Activated CD4-positive, alpha-beta T cell treated with anti-CD3 and anti-CD28 coated beads for 24 hours (primary cell): ENCODE data around the gene CCPG1.

Experiments used
- DNase-seq, 2 donors: peaks; one replicate each; pipeline ENCODE4 v3.0.0-alpha.2; 2020; ENCODE audit warnings: low read depth in 2 of 2

Gene CCPG1

DNA sequence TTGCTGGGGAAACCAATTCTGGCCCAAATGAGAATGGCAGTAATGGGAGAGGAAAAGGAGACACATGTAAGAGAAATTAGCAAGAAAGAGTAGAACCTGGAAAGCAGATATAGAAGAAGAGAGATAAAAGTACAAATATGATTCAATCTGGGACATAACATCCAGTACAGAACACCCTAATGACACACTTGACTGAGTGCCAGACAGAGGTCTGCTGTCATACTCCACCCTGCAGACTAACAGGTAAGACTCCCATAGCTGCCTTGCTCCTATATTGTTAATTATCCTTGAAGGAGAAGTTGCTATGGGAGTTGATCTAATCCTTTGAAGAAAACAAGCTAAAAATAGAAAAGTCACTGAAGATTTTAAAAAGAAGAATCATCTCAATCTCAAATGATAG, 21.1 kb downstream of the CCPG1 start:
- no peak for DNase-seq

GRCh38 chr15:55383687-55384086, 24.5 kb downstream of the CCPG1 start:
- no peak for DNase-seq

- DNase-seq: no peak
Observed at GRCh38 chr15:55381595-55381994, 26.6 kb downstream of the CCPG1 start.

DNA sequence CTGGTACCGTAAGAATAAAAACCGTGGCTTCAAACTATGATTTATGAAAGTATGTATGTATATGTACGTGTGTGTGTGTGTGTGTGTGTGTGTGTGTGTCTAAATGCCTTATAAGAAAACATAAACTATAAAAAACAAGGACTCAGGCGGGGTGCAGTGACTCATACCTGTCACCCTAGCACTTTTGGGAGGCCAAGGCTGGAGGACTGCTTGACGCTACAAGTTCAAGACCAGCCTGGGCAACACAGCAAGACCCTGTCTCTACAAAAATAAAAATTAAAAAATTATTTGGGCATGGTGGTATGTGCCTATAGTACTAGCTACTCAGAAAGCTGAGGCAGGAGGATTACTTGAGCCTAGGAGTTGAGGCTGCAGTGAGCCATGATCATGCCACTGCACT, 29.1 kb downstream of the CCPG1 start:
- DNase-seq: no peak

- DNase-seq: no peak
Observed at GRCh38 chr15:55372701-55373440, 35.3 kb downstream of the CCPG1 start.

- no peak for DNase-seq
Observed at GRCh38 chr15:55366981-55367380, 41.2 kb downstream of the CCPG1 start.

DNA sequence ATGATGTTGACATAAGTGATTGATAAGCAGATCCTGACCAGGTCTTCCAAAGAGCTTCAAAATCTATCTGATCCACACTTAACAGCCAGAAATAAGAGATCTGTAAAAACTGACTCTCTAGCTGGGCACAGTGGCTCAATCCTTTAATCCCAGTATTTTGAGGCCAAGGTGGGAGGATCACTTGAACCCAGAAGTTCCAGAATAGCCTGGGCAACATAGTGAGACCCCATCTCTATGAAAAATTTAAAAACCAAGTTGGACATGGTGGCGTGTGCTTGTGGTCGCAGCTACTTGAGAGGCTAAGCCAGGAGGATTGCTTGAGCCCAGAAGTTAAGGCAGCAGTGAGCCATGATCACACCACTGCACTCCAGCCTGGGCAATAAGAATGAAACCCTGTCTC, 45.5 kb downstream of the CCPG1 start:
- DNase-seq: no peak

DNA sequence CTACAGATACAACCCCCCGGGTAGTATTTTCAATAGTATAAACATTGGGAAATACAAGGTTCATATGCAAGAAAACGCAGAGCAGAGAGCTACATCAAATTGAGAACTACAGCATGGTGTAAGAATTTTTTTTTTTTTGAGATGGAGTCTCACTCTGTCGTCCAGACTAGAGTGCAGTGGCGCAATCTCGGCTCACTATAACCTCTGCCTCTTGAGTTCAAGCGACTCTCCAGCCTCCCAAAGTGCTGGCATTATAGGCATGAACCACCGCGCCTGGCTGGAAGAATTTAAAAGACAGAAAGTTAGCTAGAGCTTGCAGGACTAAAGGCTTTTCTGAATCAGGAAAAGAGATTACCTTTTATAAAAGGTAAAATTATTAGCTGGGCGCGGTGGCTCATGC, 47.1 kb downstream of the CCPG1 start:
- DNase-seq: no peak

GRCh38 chr15:55360256-55360655, 47.9 kb downstream of the CCPG1 start:
- DNase-seq: no peak

DNA sequence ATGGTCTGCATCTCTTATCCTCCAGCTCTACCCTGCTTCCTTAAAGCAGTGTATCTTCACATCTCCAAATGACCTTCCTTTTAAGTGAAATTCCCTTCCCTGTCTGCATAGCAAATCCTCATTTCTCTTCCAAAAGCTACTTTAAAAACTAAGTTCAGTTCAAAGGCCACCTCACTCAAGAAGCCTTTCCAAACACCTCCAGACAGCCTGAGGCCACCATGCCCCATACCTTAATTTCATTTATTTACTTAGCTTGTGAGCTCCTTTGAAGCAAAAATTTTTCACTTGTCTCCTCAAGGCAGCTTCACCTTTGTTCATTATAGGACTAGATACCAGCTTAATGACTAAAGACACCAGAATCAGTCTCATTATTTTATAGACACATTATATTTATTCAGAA, 49.7 kb downstream of the CCPG1 start:
- no peak for DNase-seq

GRCh38 chr15:55357774-55358173, 50.4 kb downstream of the CCPG1 start:
- no peak for DNase-seq

DNA sequence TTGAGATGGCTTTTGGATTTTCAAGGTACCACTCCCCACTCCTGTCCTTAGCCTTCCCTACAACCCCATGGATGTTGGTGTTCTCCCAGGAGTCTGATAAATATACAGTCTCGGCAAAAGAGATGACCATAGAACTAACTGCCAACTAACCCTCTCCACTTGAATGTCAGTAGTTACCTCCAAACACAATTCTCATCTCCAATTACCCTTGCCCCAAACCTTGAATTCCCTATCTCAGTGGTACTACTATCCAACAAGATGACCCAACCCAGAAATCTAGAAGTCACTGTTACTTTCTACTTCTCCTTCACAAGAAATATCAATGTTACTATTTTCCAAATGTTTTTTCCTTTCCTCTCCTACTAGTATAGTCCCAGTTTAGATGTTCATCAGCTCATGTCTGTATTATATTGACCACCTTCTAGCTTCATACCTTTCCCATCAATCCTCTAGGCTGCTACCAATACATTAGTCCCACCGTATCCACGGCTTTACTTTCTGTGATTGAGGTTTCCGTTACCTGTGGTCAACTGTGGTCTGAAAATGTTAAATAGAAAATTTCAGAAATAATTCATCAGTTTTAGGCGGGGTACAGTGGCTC, 51.1 kb downstream of the CCPG1 start:
- no peak for DNase-seq

GRCh38 chr15:55353025-55353424, 55.1 kb downstream of the CCPG1 start:
- no peak for DNase-seq

GRCh38 chr15:55349282-55349681, 58.9 kb downstream of the CCPG1 start:
- DNase-seq: no peak

DNA sequence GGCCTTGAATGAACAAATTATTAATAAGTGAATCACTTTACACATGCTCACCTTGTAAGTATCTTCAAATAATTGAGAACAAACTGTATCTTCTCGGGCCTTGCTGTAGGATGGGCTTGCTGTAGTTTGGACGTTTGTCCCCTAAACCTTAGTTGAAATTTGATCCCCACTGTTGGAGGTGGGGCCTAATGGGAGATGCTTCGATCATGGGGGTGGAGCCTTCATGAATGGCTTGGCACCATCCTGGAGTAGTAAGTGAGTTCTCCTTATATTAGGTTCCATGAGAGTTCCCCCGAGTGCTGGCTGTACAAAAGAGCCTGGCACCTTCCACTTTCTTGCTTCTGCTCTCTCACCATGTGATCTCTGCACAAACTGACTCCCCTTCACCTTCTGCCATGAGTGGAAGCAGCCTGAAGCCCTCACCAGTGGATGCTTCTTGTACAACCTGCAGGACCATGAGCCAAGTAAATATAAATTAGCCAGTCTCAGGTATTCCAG, 59.8 kb downstream of the CCPG1 start:
- DNase-seq: no peak

- no peak for DNase-seq
Observed at GRCh38 chr15:55344206-55344605, 64.0 kb downstream of the CCPG1 start.

DNA sequence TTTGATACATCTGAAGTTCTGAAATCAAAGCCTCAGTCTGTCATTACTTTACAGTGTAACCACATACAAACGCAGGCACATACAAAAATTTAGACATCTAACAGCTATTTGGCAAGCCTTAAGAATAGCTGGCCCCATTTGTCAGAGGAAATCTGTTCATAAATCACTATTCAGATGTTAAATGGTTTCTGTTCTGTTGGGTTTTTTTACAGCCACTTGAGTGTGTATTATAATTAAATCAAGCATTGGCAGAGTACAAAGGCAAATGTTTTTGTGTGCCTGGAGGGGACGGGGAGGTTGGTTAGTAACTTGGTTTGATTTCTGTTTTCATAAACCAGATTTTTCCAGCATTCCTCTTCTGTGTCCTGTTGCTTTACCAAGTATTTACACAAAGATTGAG, 65.0 kb downstream of the CCPG1 start:
- DNase-seq: no peak

DNA sequence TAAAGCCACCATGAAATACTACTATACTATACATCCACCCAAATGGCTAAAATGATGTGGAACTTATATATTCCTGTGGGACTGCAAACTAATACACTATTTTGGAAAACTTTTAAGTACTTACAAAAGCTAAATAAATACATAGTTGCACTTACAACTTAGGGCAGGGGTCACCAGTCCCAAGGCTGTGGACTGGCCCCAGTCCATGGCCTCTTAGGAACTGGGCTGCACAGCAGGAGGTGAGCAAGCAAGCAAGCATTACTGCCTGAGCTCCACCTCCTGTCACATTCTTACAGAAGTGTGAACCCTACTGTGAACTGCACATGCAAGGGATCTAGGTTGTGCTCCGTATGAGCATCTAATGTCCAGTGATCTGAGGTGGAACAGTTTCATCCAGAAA, 71.0 kb downstream of the CCPG1 start:
- DNase-seq: no peak

DNA sequence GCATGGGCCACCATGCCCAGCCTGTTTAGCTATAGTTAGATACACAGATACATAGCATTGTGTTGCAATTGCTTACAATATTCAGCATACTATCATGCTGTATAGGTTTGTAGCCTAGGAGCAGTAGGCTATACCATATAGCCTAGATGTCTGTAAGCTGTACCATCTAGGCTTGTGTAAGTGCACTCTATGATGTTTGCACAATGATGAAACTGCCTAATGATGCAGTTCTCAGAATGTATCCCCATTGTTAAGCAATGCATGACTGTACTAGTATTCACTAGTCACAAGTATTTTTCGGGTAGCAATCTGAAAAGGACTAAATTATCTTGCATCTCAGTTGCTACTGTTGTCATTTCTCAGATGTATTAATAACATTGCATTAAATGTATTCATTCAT, 73.2 kb downstream of the CCPG1 start:
- DNase-seq: no peak

GRCh38 chr15:55334371-55334770, 73.8 kb downstream of the CCPG1 start:
- no peak for DNase-seq

- no peak for DNase-seq
Observed at GRCh38 chr15:55327387-55327786, 80.8 kb downstream of the CCPG1 start.

GRCh38 chr15:55322467-55322866, 85.7 kb downstream of the CCPG1 start:
- no peak for DNase-seq

DNA sequence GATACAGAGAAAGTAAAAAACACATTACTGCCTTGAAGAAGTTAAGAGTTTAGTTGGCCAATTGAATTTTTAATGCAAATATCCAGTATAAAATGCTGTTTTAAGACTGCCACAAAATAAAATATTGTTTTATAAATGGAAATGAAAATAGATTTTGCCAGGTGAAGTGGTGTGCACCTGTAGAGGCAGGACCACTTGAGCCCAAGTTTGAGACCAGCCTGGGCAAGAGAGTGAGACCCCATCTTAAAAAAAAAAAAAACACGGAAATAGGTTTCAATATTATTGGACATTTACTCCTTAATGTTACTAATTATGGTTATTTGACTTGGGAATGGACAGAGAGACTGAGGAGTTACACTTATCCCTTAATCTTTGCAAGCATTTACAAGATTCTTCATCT, 87.2 kb downstream of the CCPG1 start:
- DNase-seq: no peak

DNA sequence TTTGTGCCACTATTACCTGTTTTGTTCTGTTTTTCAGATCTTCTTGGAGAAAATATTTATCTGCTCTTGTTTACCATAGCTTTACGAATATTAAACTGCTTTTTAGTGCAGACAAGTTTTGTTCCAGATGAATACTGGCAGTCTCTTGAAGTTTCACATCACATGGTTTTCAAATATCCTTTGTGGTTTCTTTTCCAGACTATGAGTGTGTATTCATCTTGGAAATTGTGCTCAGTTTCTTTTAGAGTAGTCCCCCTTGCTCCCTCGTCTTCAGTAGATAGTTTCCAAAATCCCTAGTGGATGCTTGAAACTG, 88.0 kb downstream of the CCPG1 start:
- no peak for DNase-seq
